ENCODE measurements around the gene MAP4K2.

DNA sequence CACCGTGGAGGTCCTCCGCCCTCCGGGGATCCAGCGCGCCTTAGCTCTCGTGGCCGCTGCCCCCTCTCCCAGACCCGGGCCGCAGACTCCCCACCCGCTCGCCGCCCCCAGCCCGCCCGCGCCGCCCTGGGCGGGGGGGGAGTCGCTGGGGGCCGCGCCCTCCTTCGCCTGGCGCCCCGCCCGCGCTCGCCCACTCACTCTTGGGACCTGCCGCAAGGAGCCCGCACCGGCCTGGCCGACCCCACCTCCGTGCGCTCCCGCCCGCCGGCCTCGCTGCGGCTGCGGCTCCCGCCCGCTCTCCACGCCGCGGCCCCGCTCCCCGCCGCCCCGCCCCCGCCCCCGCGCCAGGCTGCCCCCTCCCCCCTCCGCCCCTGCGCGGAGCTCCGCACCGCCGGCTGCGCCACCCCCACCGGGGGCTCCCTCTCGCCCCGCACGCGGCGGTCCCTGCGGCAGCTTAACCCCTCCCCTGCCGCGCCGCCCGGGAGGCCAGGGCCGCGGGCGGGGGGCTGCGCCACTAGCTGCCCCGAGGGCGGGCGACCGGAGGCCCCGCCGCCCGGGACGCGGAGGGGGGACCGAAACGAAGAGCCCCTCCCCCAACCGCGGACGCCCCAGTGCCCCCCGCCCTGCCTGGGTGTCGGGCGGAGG lies 58.3 kb downstream of the MAP4K2 start:
- TF ChIP-seq, protein P1, sequence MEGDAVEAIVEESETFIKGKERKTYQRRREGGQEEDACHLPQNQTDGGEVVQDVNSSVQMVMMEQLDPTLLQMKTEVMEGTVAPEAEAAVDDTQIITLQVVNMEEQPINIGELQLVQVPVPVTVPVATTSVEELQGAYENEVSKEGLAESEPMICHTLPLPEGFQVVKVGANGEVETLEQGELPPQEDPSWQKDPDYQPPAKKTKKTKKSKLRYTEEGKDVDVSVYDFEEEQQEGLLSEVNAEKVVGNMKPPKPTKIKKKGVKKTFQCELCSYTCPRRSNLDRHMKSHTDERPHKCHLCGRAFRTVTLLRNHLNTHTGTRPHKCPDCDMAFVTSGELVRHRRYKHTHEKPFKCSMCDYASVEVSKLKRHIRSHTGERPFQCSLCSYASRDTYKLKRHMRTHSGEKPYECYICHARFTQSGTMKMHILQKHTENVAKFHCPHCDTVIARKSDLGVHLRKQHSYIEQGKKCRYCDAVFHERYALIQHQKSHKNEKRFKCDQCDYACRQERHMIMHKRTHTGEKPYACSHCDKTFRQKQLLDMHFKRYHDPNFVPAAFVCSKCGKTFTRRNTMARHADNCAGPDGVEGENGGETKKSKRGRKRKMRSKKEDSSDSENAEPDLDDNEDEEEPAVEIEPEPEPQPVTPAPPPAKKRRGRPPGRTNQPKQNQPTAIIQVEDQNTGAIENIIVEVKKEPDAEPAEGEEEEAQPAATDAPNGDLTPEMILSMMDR (conservative IDR thresholded peaks at IDR 0.05; ENCODE audit: low read depth in 2 of 2): no peak
- TF ChIP-seq POLR2AphosphoS5 (IDR thresholded peaks at IDR 0.05; ENCODE audit: low read depth) (no peak), EZH2phosphoT487 (IDR thresholded peaks at IDR 0.05; ENCODE audit: unreplicated experiment) (no peak), EZH2 (IDR thresholded peaks at IDR 0.05; ENCODE audit: low read depth, unreplicated experiment) (no peak), CREB1 (CRISPR knock-in tag; IDR thresholded peaks at IDR 0.05; ENCODE audit: low read depth) (no peak), STAT1 (IDR thresholded peaks at IDR 0.05; ENCODE audit: unreplicated experiment) (no peak)
